BLaER1 (cell line): ENCODE results near the gene CREB3L1.

Source experiments
- H3K27ac ChIP-seq: shearing (Covaris generic); formaldehyde crosslinking; 2 replicates; pipeline ENCODE4 v1.8.1; 2022
- H3K27me3 ChIP-seq: shearing (Covaris generic); formaldehyde crosslinking; 2 replicates; pipeline ENCODE4 v1.8.1; 2022
- H3K36me3 ChIP-seq: shearing (Covaris generic); formaldehyde crosslinking; 2 replicates; pipeline ENCODE4 v1.8.1; 2022
- H3K4me1 ChIP-seq: shearing (Covaris generic); formaldehyde crosslinking; 2 replicates; pipeline ENCODE4 v1.8.1; 2022
- H3K4me2 ChIP-seq: shearing (Covaris generic); formaldehyde crosslinking; 2 replicates; pipeline ENCODE4 v1.8.1; 2022
- H3K4me3 ChIP-seq: shearing (Covaris generic); formaldehyde crosslinking; 2 replicates; pipeline ENCODE4 v1.8.1; 2022
- H3K9ac ChIP-seq: shearing (Covaris generic); formaldehyde crosslinking; 2 replicates; pipeline ENCODE4 v1.8.1; 2022
- H3K9me3 ChIP-seq: shearing (Covaris generic); formaldehyde crosslinking; 2 replicates; pipeline ENCODE4 v1.8.1; 2022
- H4K20me1 ChIP-seq: shearing (Covaris generic); formaldehyde crosslinking; 2 replicates; pipeline ENCODE4 v1.8.1; 2022
- Cebpa-rat ChIP-seq: shearing (Covaris generic); IDR thresholded peaks from 2 replicates; pipeline ENCODE4 v1.8.1; 2022

CREB3L1 gene, protein sequence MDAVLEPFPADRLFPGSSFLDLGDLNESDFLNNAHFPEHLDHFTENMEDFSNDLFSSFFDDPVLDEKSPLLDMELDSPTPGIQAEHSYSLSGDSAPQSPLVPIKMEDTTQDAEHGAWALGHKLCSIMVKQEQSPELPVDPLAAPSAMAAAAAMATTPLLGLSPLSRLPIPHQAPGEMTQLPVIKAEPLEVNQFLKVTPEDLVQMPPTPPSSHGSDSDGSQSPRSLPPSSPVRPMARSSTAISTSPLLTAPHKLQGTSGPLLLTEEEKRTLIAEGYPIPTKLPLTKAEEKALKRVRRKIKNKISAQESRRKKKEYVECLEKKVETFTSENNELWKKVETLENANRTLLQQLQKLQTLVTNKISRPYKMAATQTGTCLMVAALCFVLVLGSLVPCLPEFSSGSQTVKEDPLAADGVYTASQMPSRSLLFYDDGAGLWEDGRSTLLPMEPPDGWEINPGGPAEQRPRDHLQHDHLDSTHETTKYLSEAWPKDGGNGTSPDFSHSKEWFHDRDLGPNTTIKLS

DNA sequence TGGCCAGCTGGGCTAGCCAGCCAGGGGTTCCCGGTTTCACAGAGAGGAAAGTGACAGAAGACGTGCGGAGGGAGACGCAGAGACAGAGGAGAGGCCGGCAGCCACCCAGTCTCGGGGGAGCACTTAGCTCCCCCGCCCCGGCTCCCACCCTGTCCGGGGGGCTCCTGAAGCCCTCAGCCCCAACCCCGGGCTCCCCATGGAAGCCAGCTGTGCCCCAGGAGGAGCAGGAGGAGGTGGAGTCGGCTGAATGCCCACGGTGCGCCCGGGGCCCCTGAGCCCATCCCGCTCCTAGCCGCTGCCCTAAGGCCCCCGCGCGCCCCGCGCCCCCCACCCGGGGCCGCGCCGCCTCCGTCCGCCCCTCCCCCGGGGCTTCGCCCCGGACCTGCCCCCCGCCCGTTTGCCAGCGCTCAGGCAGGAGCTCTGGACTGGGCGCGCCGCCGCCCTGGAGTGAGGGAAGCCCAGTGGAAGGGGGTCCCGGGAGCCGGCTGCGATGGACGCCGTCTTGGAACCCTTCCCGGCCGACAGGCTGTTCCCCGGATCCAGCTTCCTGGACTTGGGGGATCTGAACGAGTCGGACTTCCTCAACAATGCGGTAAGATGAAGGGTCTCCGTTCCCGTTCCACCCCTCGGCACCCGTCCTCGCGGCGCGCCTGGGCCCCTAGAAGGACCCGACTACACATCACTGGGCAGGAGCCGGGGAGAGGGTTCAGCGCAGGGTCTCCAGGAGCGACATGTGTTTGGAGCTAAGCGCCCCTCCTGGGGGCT lies at the start of gene CREB3L1:
TSS of gene CREB3L1 (plus strand) at position 41 of the 765 bp plus-strand sequence. CDS start at position 491, 450 bp downstream.
- H4K20me1 ChIP-seq: 0 out of 2 replicates have a peak, but pooled peaks cover 4% of the 10 kb centered on the region
- TF ChIP-seq Cebpa-rat: no peak
- H3K4me1 ChIP-seq: peaks cover 42% of the 10 kb centered on the region
- H3K4me3 ChIP-seq: peak within 1 kb of the TSS; percentile 38; the same call in 1 of the 2 replicates
- H3K27me3 ChIP-seq: peaks cover 73% of the 10 kb centered on the region
- no peak within 1 kb of the TSS for H3K9ac ChIP-seq
- H3K9me3 ChIP-seq: no peaks in the 10 kb centered on the region
- H3K27ac ChIP-seq: no peak within 1 kb of the TSS
- H3K36me3 ChIP-seq: no peaks in the 10 kb centered on the region
- peak within 1 kb of the TSS; percentile 48 for H3K4me2 ChIP-seq

DNA sequence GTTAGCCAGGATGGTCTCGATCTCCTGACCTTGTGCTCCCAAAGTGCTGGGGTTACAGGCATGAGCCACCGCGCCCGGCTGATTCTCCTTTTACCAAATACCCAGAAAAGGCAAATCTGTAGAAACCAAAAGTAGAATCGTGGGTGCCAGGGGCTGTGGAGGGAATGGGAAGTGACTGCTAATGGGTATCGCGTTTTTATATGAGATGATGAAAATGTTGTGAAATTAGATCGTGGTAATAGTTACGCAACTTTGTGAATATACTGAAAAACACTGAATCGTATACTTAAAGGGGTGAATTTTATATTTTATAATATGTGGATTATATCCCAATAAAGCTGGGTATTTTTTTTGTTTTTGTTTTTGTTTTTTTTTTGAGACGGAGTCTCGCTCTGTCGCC lies 48.2 kb upstream of the CREB3L1 start:
- H3K27ac ChIP-seq: no peak overlapping the region
- peak; percentile 39; the same call in 1 of the 2 replicates for TF ChIP-seq Cebpa-rat
- no peak overlapping the region for H3K4me3 ChIP-seq
- no peaks in the 10 kb centered on the region for H3K9me3 ChIP-seq
- no peaks in the 10 kb centered on the region for H4K20me1 ChIP-seq
- no peaks in the 10 kb centered on the region for H3K27me3 ChIP-seq
- no peak overlapping the region for H3K9ac ChIP-seq
- no peaks in the 10 kb centered on the region for H3K36me3 ChIP-seq
- no peaks in the 10 kb centered on the region for H3K4me1 ChIP-seq
- H3K4me2 ChIP-seq: no peak overlapping the region

DNA sequence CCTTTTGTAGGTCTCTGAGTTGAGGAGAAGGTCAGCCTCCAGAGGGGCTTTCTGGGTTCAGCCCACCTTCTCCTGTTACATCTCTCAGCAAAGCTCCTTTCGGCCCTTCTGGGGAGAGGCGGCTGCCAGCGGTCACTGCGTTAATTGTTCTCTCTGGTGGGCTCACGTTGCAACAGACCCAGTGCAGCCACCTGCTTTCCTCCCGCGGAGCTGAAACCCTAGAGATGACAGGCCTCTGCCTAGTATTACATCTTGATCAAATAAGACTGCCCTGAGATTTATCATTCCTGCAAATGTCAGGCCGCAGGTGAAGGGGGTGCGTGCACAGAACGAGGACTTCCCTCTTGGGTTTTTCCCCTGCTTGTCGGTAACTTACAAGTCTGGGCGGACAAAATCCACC lies 43.2 kb upstream of the CREB3L1 start:
- Histone ChIP-seq H3K27ac (no peak overlapping the region), H3K36me3 (no peaks in the 10 kb centered on the region), H3K9ac (no peak overlapping the region), H4K20me1 (0 out of 2 replicates have a peak, but pooled peaks cover 6% of the 10 kb centered on the region), H3K27me3 (peaks cover 37% of the 10 kb centered on the region), H3K4me2 (no peak overlapping the region), H3K9me3 (peaks cover 3% of the 10 kb centered on the region; the same call in 1 of the 2 replicates), H3K4me3 (no peak overlapping the region), H3K4me1 (peaks cover 14% of the 10 kb centered on the region)
- no peak for TF ChIP-seq Cebpa-rat

DNA sequence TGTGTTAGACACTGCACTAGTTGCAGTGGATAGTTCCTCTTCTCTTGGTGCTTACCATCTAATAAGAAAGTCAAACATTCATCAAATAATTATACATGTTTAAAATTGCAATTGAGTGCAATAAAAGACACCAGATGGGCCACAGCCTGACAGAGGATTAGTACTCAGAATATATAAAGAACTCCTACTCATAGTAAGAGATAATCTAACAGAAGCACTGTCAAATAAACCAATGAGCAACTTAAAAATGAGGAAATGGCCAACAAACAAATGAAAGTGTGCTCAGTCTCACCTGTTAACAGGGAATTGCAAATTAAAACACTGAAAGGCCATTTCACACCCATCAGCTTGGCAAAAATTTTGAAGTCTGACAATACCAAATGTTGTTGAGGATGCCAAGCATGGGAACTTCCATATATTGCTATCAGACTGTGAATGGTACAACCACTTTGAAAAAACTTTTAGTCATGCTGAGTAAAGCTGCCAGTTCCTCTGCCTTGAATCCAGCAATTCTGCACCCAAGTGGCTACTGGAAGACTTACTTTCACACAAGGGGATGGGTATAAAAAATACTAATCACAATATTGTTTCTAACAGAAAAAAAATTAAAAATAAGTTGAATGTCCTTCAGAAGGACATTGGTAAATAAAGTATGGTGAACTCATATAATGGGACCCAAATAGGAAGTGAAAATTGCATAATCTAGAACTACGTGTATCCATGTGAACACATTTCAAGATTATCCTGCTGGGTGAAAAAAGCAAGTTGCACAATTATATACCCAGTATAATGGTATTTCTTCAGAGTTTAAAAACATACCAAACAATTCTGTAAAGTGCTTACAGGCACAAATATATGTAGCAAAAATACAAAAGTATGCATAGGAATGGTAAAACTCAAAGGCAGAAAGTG lies 41.4 kb upstream of the CREB3L1 start:
- Histone ChIP-seq H3K9me3 (peaks cover 3% of the 10 kb centered on the region; the same call in 1 of the 2 replicates), H3K4me2 (no peak overlapping the region), H3K27ac (no peak overlapping the region), H3K4me3 (no peak overlapping the region), H3K36me3 (no peaks in the 10 kb centered on the region), H3K27me3 (peaks cover 43% of the 10 kb centered on the region), H3K4me1 (peaks cover 19% of the 10 kb centered on the region), H3K9ac (no peak overlapping the region), H4K20me1 (0 out of 2 replicates have a peak, but pooled peaks cover 6% of the 10 kb centered on the region)
- TF ChIP-seq Cebpa-rat: no peak

DNA sequence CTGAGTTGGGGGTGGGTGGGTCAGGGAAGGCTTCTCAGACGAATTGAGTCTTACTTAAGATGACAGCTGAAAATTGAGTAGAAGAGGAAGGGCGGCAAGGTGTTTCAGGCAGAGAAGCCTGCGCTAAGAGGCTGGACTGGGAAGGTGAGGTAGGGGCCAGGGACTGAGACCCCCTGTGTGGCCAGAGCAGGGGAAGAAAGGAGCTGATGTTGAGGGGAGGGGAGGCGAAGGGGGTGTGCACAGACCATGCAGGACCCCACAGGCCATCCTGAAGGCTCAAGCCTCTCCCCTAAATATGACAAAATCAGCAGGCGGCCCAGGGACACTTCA lies 40.6 kb upstream of the CREB3L1 start:
- H3K9me3 ChIP-seq: peaks cover 3% of the 10 kb centered on the region; the same call in 1 of the 2 replicates
- H3K4me1 ChIP-seq: peaks cover 19% of the 10 kb centered on the region
- no peak overlapping the region for H3K27ac ChIP-seq
- 0 out of 2 replicates have a peak, but pooled peaks cover 6% of the 10 kb centered on the region for H4K20me1 ChIP-seq
- no peak overlapping the region for H3K4me3 ChIP-seq
- H3K4me2 ChIP-seq: no peak overlapping the region
- no peaks in the 10 kb centered on the region for H3K36me3 ChIP-seq
- peaks cover 43% of the 10 kb centered on the region for H3K27me3 ChIP-seq
- H3K9ac ChIP-seq: no peak overlapping the region
- no peak for TF ChIP-seq Cebpa-rat

DNA sequence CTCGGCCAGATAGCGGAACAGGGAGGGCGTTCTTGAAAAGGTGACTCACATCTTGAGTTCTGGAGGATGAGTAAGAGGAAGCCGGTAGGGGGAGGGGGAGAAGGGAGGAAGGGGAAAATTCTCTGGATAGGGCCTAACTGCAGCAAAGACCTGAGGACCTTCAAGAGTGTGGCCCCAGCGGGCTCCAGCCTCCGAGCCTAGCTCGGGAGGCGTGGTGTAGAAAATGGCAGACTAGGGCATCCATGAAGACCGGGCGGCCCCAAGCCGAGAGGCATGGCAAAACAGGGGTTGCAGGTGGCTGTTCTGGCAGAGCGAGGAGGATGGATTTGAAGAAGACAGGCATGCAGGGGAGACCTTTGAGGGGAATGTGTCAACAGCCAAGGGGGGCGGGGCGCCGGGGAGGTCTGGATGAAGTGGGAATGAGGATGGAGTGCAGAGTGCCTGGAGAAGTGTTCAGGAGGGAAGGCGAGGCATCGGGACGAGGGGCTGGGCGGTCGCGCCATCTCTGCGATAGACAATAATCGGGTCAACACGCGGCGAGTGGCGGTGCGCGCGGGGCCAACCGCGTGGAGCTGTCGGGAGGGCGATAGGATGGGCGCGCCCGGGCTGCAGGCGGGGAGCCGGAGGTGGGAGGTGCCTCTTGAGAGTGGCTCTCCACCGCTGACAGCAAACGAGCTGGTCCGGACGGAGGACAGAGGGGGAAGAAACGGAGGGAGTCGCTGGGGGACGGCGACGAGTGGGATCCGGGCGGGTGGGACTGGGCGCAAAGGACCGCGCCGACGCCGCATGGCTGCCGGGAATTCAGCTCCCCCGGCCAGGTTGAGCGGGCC lies 40.0 kb upstream of the CREB3L1 start:
- Histone ChIP-seq H3K9ac (no peak overlapping the region), H3K9me3 (peaks cover 3% of the 10 kb centered on the region; the same call in 1 of the 2 replicates), H4K20me1 (0 out of 2 replicates have a peak, but pooled peaks cover 6% of the 10 kb centered on the region), H3K36me3 (no peaks in the 10 kb centered on the region), H3K27ac (no peak overlapping the region), H3K4me3 (peak overlapping the region; percentile 62), H3K4me1 (peaks cover 22% of the 10 kb centered on the region), H3K27me3 (peaks cover 43% of the 10 kb centered on the region), H3K4me2 (peak overlapping the region; percentile 87)
- TF ChIP-seq Cebpa-rat: no peak

DNA sequence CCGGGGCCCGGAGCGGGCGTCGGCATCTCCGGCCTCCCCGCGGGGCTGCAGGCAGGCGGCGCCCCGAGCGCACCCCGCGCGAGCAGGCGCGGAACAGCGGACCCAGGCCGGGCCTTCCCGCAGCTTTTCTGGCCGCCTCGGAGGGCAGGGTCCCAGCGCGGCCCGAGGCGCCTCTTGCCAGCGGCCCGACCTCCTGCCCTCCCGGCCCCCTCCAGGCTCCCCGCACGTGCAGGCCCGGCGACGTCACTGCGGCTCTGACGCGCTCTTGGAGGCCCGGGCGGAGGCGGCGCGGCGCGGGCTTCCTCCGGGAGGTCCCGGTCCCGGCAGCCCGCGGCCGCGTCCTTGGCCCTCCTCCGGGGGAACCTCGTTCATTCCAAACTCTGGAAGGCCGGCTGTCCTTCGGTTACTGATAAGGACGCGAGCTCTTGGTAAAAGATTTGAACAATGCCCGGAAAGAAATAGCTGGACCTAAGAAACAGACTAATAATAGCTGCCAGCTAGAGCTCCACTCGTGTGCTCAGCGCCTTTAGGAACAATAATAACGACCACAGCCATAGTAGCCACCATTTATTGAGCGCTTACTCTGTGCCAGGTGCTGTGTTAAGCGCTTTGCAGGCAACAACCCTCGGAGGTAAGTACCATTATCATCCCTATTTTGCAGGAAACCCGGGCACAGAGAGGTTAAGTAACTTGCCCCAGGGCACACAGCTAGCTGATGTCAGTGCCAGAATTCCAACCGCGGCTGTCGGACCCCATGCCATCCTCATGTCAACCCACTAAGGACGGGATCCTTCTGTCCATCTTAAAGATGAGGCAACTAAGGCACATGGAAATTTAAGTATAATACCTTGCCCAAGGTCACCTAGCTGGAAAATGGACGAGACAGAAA lies 39.1 kb upstream of the CREB3L1 start:
- peaks cover 27% of the 10 kb centered on the region for H3K4me1 ChIP-seq
- no peaks in the 10 kb centered on the region for H3K36me3 ChIP-seq
- peak overlapping the region; percentile 46; the same call in 1 of the 2 replicates for H3K9ac ChIP-seq
- H4K20me1 ChIP-seq: 0 out of 2 replicates have a peak, but pooled peaks cover 6% of the 10 kb centered on the region
- H3K27me3 ChIP-seq: peaks cover 43% of the 10 kb centered on the region
- no peak for TF ChIP-seq Cebpa-rat
- no peak overlapping the region for H3K27ac ChIP-seq
- H3K9me3 ChIP-seq: peaks cover 3% of the 10 kb centered on the region; the same call in 1 of the 2 replicates
- H3K4me2 ChIP-seq: peak overlapping the region; percentile 87
- H3K4me3 ChIP-seq: peak overlapping the region; percentile 62
